HCT116 (cell line): Measurements from ENCODE around the gene TACC3.

ENCODE experiments used
- EZH2 ChIP-seq: fragments of 200-600 bp; sonication (generic); IDR thresholded peaks from 2 replicates; pipeline ENCODE4 v1.6.1; 2017; ENCODE audit warnings: antibody characterized with exemption, mixed run types
- EZH2phosphoT487 ChIP-seq: fragments of 200-600 bp; IDR thresholded peaks from 2 replicates; pipeline ENCODE4 v1.6.1; 2018; ENCODE audit warnings: antibody characterized with exemption, borderline replicate concordance
- POLR2AphosphoS5 ChIP-seq: IDR thresholded peaks from 2 replicates; pipeline ENCODE4 v1.6.1; 2011; ENCODE audit warnings: mild to moderate bottlenecking, low read depth, low read length, moderate library complexity
- RAD21 ChIP-seq: IDR thresholded peaks from 2 replicates; pipeline ENCODE4 v1.6.1; 2012; ENCODE audit warnings: low read depth, mild to moderate bottlenecking
- ZNF274 ChIP-seq: fragments of 200-500 bp; sonication (Bioruptor generic); IDR thresholded peaks from 2 replicates; pipeline ENCODE4 v1.6.1; 2014; ENCODE audit warnings: mild to moderate bottlenecking, low read depth, low read length, inconsistent platforms
- TF ChIP-seq, protein P1 (sequence below), 3 experiments: fragments of 200-600 bp in 1 of 3; sonication (generic) in 1 of 3; IDR thresholded peaks in 2 of 3; conservative IDR thresholded peaks in 1 of 3; 2 replicates each; pipeline ENCODE4 v1.5.1; 2012 to 2017; ENCODE audit warnings: low read depth in 2 of 3, low read length in 2 of 3, antibody characterized with exemption in 1 of 3, borderline replicate concordance in 1 of 3, control low read depth in 1 of 3, mild to moderate bottlenecking in 1 of 3, mixed read lengths in 1 of 3, mixed run types in 1 of 3, moderate library complexity in 1 of 3; ENCODE audit not compliant: insufficient read depth in 1 of 3
- TF ChIP-seq, protein P2 (sequence below): IDR thresholded peaks from 2 replicates; pipeline ENCODE4 v1.6.1; 2012; ENCODE audit warnings: low read depth

DNA sequence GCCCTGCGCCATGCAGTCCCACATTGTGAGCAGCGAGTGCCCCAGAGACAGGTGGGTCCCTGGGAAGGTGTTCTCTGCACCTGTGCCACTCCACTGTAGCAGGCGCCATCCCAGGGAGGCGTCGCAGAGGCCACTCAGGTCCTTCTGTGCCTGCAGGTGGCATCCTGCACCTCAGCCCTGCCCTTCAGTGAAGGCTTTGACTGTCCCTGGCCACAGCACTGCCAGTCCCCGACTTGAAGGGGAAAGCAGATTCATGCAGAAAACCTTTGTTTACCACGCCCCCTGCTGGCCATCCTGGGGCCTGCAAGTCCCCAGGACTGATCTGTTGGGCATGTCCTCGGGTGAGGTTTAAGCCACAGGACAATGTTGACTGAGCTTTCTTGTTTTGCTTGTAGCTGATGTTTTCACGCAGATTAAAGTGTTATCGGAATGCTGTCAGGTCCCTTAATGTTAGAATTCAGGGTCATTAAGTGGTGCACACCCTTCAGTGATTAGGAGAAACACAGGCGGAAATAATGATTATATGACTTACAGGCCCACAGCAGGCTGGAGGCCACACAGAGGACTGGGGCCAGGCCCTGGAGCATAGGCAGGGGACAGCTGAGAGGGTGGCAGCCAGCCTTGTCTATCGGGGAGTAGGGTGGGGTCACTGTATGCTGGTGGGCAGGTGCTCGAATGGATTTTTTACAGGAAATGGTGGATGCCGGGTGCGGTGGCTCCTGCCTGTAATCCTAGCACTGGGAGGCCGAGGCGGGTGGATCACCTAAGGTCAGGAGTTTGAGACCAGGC is 5.0 kb downstream of the TACC3 start:
- TF ChIP-seq EZH2phosphoT487: no peak
- TF ChIP-seq, protein P1, sequence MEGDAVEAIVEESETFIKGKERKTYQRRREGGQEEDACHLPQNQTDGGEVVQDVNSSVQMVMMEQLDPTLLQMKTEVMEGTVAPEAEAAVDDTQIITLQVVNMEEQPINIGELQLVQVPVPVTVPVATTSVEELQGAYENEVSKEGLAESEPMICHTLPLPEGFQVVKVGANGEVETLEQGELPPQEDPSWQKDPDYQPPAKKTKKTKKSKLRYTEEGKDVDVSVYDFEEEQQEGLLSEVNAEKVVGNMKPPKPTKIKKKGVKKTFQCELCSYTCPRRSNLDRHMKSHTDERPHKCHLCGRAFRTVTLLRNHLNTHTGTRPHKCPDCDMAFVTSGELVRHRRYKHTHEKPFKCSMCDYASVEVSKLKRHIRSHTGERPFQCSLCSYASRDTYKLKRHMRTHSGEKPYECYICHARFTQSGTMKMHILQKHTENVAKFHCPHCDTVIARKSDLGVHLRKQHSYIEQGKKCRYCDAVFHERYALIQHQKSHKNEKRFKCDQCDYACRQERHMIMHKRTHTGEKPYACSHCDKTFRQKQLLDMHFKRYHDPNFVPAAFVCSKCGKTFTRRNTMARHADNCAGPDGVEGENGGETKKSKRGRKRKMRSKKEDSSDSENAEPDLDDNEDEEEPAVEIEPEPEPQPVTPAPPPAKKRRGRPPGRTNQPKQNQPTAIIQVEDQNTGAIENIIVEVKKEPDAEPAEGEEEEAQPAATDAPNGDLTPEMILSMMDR (IDR thresholded peaks at IDR 0.05 in 2 of 3, conservative IDR thresholded peaks at IDR 0.05 in 1 of 3; ENCODE audit: borderline replicate concordance in 1 of 3, insufficient read depth in 1 of 3, low read depth in 2 of 3, low read length in 2 of 3): peak in 2 of 3 experiments; percentile 98 to 99; a peak in 4 of 6 replicates
- no peak for TF ChIP-seq EZH2
- TF ChIP-seq, protein P2, sequence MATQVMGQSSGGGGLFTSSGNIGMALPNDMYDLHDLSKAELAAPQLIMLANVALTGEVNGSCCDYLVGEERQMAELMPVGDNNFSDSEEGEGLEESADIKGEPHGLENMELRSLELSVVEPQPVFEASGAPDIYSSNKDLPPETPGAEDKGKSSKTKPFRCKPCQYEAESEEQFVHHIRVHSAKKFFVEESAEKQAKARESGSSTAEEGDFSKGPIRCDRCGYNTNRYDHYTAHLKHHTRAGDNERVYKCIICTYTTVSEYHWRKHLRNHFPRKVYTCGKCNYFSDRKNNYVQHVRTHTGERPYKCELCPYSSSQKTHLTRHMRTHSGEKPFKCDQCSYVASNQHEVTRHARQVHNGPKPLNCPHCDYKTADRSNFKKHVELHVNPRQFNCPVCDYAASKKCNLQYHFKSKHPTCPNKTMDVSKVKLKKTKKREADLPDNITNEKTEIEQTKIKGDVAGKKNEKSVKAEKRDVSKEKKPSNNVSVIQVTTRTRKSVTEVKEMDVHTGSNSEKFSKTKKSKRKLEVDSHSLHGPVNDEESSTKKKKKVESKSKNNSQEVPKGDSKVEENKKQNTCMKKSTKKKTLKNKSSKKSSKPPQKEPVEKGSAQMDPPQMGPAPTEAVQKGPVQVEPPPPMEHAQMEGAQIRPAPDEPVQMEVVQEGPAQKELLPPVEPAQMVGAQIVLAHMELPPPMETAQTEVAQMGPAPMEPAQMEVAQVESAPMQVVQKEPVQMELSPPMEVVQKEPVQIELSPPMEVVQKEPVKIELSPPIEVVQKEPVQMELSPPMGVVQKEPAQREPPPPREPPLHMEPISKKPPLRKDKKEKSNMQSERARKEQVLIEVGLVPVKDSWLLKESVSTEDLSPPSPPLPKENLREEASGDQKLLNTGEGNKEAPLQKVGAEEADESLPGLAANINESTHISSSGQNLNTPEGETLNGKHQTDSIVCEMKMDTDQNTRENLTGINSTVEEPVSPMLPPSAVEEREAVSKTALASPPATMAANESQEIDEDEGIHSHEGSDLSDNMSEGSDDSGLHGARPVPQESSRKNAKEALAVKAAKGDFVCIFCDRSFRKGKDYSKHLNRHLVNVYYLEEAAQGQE: no peak
- TF ChIP-seq ZNF274: no peak
- TF ChIP-seq RAD21: no peak
- TF ChIP-seq POLR2AphosphoS5: no peak
